Lower leg skin (tissue), 3 donors: ENCODE data around the gene HES1.

Source experiments
- POLR2A ChIP-seq, 2 donors: fragments of 450-650 bp; IDR thresholded peaks; one replicate each; pipeline ENCODE4 v1.6.1; 2016 to 2017; ENCODE audit warnings: antibody characterized with exemption in 2 of 2, mild to moderate bottlenecking in 1 of 2, moderate library complexity in 1 of 2
- TF ChIP-seq, protein P1 (sequence below), 3 donors: fragments of 450-650 bp; IDR thresholded peaks; one replicate each; pipeline ENCODE4 v1.5.1; 2016; ENCODE audit warnings: antibody characterized with exemption in 3 of 3, mild to moderate bottlenecking in 3 of 3, moderate library complexity in 2 of 3

DNA sequence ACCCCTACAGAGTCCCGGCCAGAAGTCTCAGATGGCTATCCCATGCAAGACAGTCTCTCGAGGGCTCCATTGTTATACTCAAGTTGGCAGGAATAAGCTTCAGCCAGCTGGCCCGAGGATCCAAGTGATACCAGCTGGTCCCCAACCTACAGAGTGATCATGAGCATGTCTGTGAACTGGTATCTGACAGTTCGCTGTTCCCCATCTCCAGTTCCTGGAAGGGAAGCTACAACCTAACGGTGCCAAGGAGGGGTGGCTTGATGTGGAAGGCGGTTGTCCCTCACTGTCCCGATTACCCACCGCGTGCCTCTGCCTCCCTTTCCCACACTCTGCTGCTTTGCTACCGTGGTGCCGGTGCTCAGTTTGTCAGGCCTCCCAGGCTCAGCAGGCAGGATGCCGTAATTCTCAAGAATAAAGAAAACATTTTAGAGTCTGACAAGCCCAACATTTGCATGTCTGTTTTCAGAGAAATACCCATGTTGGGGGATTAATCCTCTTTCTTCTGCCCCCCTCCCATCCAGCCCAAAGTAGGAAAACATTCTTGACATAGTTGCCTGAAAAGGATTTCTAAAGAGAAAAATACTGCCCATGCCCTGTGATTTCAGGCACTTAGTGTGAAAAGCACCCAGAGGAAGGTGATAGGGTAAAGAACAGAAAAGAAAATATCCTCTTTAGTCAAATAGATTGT lies 49.4 kb upstream of the HES1 start:
- TF ChIP-seq, protein P1, sequence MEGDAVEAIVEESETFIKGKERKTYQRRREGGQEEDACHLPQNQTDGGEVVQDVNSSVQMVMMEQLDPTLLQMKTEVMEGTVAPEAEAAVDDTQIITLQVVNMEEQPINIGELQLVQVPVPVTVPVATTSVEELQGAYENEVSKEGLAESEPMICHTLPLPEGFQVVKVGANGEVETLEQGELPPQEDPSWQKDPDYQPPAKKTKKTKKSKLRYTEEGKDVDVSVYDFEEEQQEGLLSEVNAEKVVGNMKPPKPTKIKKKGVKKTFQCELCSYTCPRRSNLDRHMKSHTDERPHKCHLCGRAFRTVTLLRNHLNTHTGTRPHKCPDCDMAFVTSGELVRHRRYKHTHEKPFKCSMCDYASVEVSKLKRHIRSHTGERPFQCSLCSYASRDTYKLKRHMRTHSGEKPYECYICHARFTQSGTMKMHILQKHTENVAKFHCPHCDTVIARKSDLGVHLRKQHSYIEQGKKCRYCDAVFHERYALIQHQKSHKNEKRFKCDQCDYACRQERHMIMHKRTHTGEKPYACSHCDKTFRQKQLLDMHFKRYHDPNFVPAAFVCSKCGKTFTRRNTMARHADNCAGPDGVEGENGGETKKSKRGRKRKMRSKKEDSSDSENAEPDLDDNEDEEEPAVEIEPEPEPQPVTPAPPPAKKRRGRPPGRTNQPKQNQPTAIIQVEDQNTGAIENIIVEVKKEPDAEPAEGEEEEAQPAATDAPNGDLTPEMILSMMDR (IDR thresholded peaks at IDR 0.05) = no peak
- no peak for TF ChIP-seq POLR2A (IDR thresholded peaks at IDR 0.05)
